Measurements from ENCODE around the gene NME3.

GRCh38 chr16:1743376-1744337 lies 27.7 kb downstream of the NME3 start:
- TF ChIP-seq EZH2 (IDR thresholded peaks at IDR 0.05; ENCODE audit: low read depth), result no peak
- TF ChIP-seq CTCF (conservative IDR thresholded peaks at IDR 0.05), result no peak
